Measurements from ENCODE around the gene SAXO2. TPM values are rescaled to one million over a fixed set of nuclear protein-coding genes. Genes with fewer than 3 reads are reported as not detected.

The SAXO2 gene
- total and polyA plus RNA-seq, 10 of the 15 experiments (the other 5 are each of a cell fraction or from before 2014, with no cell fraction given) = 0.06 to 2.3 (median 1.4) TPM

- SMC1A ChIA-PET (ENCODE audit: uncharacterized antibody, unreplicated experiment) = no interaction called here
- BruUV-seq (replicated peaks) = no TSS peak
- no peak overlapping the region for H3K4me2 ChIP-seq (ENCODE audit: control insufficient read depth, insufficient read depth)
- H3K36me3 ChIP-seq (ENCODE audit: control insufficient read depth in 2 of 2, insufficient read depth in 2 of 2, low read length in 1 of 2) = no peaks in the 10 kb centered on the region
- no peaks in the 10 kb centered on the region for H3K9me3 ChIP-seq (replicated peaks; ENCODE audit: control insufficient read depth, insufficient read depth, low read length)
- no peak overlapping the region for H3K27ac ChIP-seq (ENCODE audit: control insufficient read depth, insufficient read depth)
- RAD21 ChIA-PET (ENCODE audit: unreplicated experiment) = no interaction called here
- intact Hi-C loops (cut with micrococcal nuclease; ENCODE audit: unreplicated experiment) (no loop called here), in situ Hi-C loops (cut with MboI) (no loop called here)
- ATAC-seq = no peak
- TF ChIP-seq CBX3 (IDR thresholded peaks at IDR 0.05; ENCODE audit: borderline replicate concordance, low read depth) = no peak
- TF ChIP-seq E2F8 (IDR thresholded peaks at IDR 0.05; ENCODE audit: low read depth, partially characterized antibody) = no peak
- TF ChIP-seq BMI1 (IDR thresholded peaks at IDR 0.05; ENCODE audit: borderline replicate concordance) = no peak
- no peak for TF ChIP-seq CREB1 (IDR thresholded peaks at IDR 0.05; ENCODE audit: low read depth)
- TF ChIP-seq SMAD5 (IDR thresholded peaks at IDR 0.05; ENCODE audit: low read depth) = no peak
- no peak for TF ChIP-seq ZBTB33 (IDR thresholded peaks at IDR 0.05)
- no peak for TF ChIP-seq TCF3 (IDR thresholded peaks at IDR 0.05; ENCODE audit: borderline replicate concordance, insufficient read depth, low read depth, low read length)
- no peak for TF ChIP-seq IRF4 (IDR thresholded peaks at IDR 0.05; ENCODE audit: low read depth, low read length)
- no peak for TF ChIP-seq RELA (IDR thresholded peaks at IDR 0.05; ENCODE audit: borderline replicate concordance, partially characterized antibody)
- TF ChIP-seq STAT1 (conservative IDR thresholded peaks at IDR 0.05) = no peak
- no peak for TF ChIP-seq MTA3 (IDR thresholded peaks at IDR 0.05; ENCODE audit: borderline replicate concordance, low read length)
- TF ChIP-seq ZZZ3 (IDR thresholded peaks at IDR 0.05; ENCODE audit: control insufficient read depth, insufficient read length, low read depth) = no peak
- no peak for TF ChIP-seq BCL11A (IDR thresholded peaks at IDR 0.05; ENCODE audit: low read depth, low read length)
- no peak overlapping the region for H2AFZ ChIP-seq (ENCODE audit: control insufficient read depth, low read depth, low read length)
- 0 out of 4 replicates have a peak, but pooled peaks cover 0 to 3% of the 10 kb centered on the region in 2 experiments for H3K27me3 ChIP-seq (replicated peaks in 1 of 2; ENCODE audit: control insufficient read depth in 2 of 2, insufficient read depth in 2 of 2, low read length in 1 of 2)
- H4K20me1 ChIP-seq (ENCODE audit: control insufficient read depth, insufficient read depth) = no peaks in the 10 kb centered on the region
- no peak for FAIRE-seq
- H3K9ac ChIP-seq (ENCODE audit: control insufficient read depth, insufficient read depth, low read length) = no peak overlapping the region
- no peaks in the 10 kb centered on the region for H3K4me1 ChIP-seq (ENCODE audit: control insufficient read depth, insufficient read depth, low read length)
- POLR2A ChIA-PET = no interaction called here
- 54% methylated on average over 12 of the region's 12 CpGs for WGBS (ENCODE audit: insufficient coverage, insufficient replicate concordance, low lambda C conversion rate, missing lambda C conversion rate)
- no peak for DNase-seq (ENCODE audit: low read depth, low spot score)
- H3K4me3 ChIP-seq = no peak overlapping the region
- no peaks in the 10 kb centered on the region for H3K79me2 ChIP-seq (ENCODE audit: control insufficient read depth, insufficient read depth, low read length)
- CTCF ChIA-PET = no interaction called here
These were observed 41.5 kb downstream of the SAXO2 start for GRCh38 chr15:82303956-82304777.
